SU-DHL-6 (cell line): Measurements from ENCODE around the gene PITPNC1.

Experiments
- H2AFZ ChIP-seq: fragments of 200-600 bp; sonication (generic); 2 replicates; pipeline ENCODE4 v1.6.1; 2014; ENCODE audit warnings: low read depth, mild to moderate bottlenecking, moderate library complexity, mixed read lengths, antibody characterized with exemption, low read length; ENCODE audit not compliant: severe bottlenecking
- H3F3A ChIP-seq: fragments of 200-600 bp; shearing (Covaris generic); 2 replicates; pipeline ENCODE4 v1.6.0; 2016; ENCODE audit warnings: antibody characterized with exemption, mild to moderate bottlenecking; ENCODE audit not compliant: insufficient read depth
- H3K27ac ChIP-seq: fragments of 200-600 bp; sonication (generic); 2 replicates; pipeline ENCODE4 v1.5.1; 2016; ENCODE audit warnings: low read depth, mild to moderate bottlenecking, low read length, moderate library complexity, mixed read lengths
- H3K27me3 ChIP-seq: fragments of 200-600 bp; sonication (generic), shearing (Covaris generic); 2 replicates; pipeline ENCODE4 v1.6.0; 2014; ENCODE audit warnings: mild to moderate bottlenecking, low read length
- H3K36me3 ChIP-seq: fragments of 200-600 bp; sonication (generic); 2 replicates; pipeline ENCODE4 v1.6.1; 2014; ENCODE audit warnings: mild to moderate bottlenecking, low read length, mixed read lengths
- H3K4me2 ChIP-seq: fragments of 300-600, 200-600 bp; shearing (Covaris generic), sonication (generic); 2 replicates; pipeline ENCODE4 v1.6.0; 2014; ENCODE audit warnings: low read length, low read depth, mild to moderate bottlenecking; ENCODE audit not compliant: poor library complexity, severe bottlenecking
- H3K4me3 ChIP-seq: fragments of 200-600 bp; sonication (generic); 2 replicates; pipeline ENCODE4 v1.5.1; 2014; ENCODE audit warnings: antibody characterized with exemption, low read length, mild to moderate bottlenecking, mixed read lengths; ENCODE audit not compliant: insufficient read depth, poor library complexity, severe bottlenecking
- H3K79me2 ChIP-seq: fragments of 200-600 bp; sonication (generic); 2 replicates; pipeline ENCODE4 v1.6.1; 2014; ENCODE audit warnings: mild to moderate bottlenecking, low read length, moderate library complexity; ENCODE audit not compliant: insufficient read depth
- H3K9ac ChIP-seq: fragments of 200-600 bp; sonication (generic); 2 replicates; pipeline ENCODE4 v1.7.0; 2014; ENCODE audit warnings: mild to moderate bottlenecking, low read length
- H3K9me2 ChIP-seq: fragments of 200-600 bp; sonication (generic); replicated peaks from 2 replicates; pipeline ENCODE4 v1.6.1; 2014; ENCODE audit warnings: low read length; ENCODE audit not compliant: insufficient read depth
- H3K9me3 ChIP-seq: fragments of 200-600 bp; sonication (generic); 2 replicates; pipeline ENCODE4 v1.6.1; 2014; ENCODE audit warnings: low read length, mixed read lengths; ENCODE audit not compliant: insufficient read depth
- H4K20me1 ChIP-seq: fragments of 200-600 bp; sonication (generic); 2 replicates; pipeline ENCODE4 v1.6.1; 2014; ENCODE audit warnings: low read depth, mild to moderate bottlenecking, antibody characterized with exemption, low read length, moderate library complexity, mixed read lengths
- CTCF ChIP-seq: fragments of 200-600 bp; sonication (generic); IDR thresholded peaks from one replicate; pipeline ENCODE4 v1.5.1; 2017; ENCODE audit warnings: antibody characterized with exemption, mild to moderate bottlenecking, low read length, moderate library complexity; ENCODE audit not compliant: insufficient read depth, poor library complexity, severe bottlenecking
- EZH2phosphoT487 ChIP-seq: fragments of 200-600 bp; sonication (generic), shearing (Covaris generic); conservative IDR thresholded peaks from 2 replicates; pipeline ENCODE4 v1.6.1; 2018; ENCODE audit warnings: mild to moderate bottlenecking, antibody characterized with exemption, low read length, moderate library complexity, mixed read lengths

Gene PITPNC1

GRCh38 chr17:67520252-67520906 lies 143.3 kb downstream of the PITPNC1 start:
- Histone ChIP-seq H3K36me3 (no peaks in the 10 kb centered on the region), H3K79me2 (no peaks in the 10 kb centered on the region), H4K20me1 (no peaks in the 10 kb centered on the region), H3F3A (no peaks in the 10 kb centered on the region), H3K9ac (no peak overlapping the region), H3K27ac (no peak overlapping the region), H3K4me3 (no peak overlapping the region), H3K9me3 (no peaks in the 10 kb centered on the region), H2AFZ (no peak overlapping the region), H3K27me3 (no peaks in the 10 kb centered on the region), H3K9me2 (no peaks in the 10 kb centered on the region), H3K4me2 (no peak overlapping the region)
- TF ChIP-seq EZH2phosphoT487 (no peak), CTCF (no peak)

DNA sequence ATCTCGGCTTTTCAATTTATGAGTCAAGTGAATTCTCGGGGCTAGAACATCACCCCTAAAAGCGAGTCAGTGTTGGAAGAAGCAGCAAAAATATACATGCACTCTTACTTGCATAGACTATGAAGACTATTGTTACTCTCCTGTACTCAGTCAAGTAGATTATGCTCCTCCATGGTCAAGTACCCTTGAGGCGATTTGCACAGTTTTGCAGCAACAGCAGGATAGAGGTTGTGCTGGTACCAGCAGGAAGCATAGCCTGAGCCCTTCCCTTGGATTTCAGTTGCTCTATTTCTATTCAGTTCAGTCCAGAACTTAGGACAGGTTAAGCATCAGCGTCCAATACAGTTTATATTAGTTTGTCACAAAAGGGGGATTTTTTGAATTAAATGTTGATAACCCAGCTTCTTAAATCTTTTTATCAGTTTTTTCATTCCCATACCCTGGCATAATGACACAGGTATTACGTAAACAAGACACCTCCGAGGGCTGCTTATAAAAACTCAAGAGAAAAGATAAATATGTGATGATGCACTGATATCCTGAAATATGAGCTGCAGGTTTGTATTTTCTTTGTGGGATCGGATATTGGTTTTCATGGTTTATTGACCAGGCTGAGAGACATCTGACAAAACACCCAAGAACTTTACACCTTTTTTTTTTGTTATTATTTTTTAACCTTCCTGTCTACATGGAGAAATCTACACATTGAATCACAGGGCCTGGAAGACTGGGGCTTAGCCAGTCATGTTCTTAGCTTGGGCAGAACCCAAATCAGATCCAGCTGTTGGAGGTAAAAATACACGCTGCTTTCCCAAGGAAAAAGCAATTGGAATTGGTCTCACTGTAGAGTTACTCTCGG lies 144.1 kb downstream of the PITPNC1 start:
- no peaks in the 10 kb centered on the region for H4K20me1 ChIP-seq
- H3K27me3 ChIP-seq: no peaks in the 10 kb centered on the region
- H3F3A ChIP-seq: no peaks in the 10 kb centered on the region
- no peak overlapping the region for H2AFZ ChIP-seq
- H3K4me3 ChIP-seq: no peak overlapping the region
- H3K9me3 ChIP-seq: no peaks in the 10 kb centered on the region
- no peaks in the 10 kb centered on the region for H3K36me3 ChIP-seq
- no peak for TF ChIP-seq EZH2phosphoT487
- TF ChIP-seq CTCF: no peak
- no peak overlapping the region for H3K27ac ChIP-seq
- no peaks in the 10 kb centered on the region for H3K79me2 ChIP-seq
- no peak overlapping the region for H3K9ac ChIP-seq
- H3K9me2 ChIP-seq: no peaks in the 10 kb centered on the region
- H3K4me2 ChIP-seq: no peak overlapping the region

GRCh38 chr17:67521775-67522069 lies 144.6 kb downstream of the PITPNC1 start:
- Histone ChIP-seq H3K27me3 (no peaks in the 10 kb centered on the region), H3K9ac (no peak overlapping the region), H3K9me2 (no peaks in the 10 kb centered on the region), H3K36me3 (no peaks in the 10 kb centered on the region), H3K27ac (no peak overlapping the region), H3K4me3 (no peak overlapping the region), H4K20me1 (no peaks in the 10 kb centered on the region), H3K4me2 (no peak overlapping the region), H3K79me2 (no peaks in the 10 kb centered on the region), H3K9me3 (no peaks in the 10 kb centered on the region), H2AFZ (no peak overlapping the region), H3F3A (no peaks in the 10 kb centered on the region)
- TF ChIP-seq CTCF (no peak), EZH2phosphoT487 (no peak)
